Stimulated activated CD4-positive, alpha-beta T cell treated with anti-CD3 and anti-CD28 coated beads, Interleukin-2, amount 100 ng/mL, for 4 hours (primary cell): Measurements from ENCODE around the gene SLC27A2.

Source experiments
- DNase-seq: peaks from one replicate; pipeline ENCODE4 v3.0.0-alpha.2; 2020; ENCODE audit warnings: low read depth

SLC27A2 gene

DNA sequence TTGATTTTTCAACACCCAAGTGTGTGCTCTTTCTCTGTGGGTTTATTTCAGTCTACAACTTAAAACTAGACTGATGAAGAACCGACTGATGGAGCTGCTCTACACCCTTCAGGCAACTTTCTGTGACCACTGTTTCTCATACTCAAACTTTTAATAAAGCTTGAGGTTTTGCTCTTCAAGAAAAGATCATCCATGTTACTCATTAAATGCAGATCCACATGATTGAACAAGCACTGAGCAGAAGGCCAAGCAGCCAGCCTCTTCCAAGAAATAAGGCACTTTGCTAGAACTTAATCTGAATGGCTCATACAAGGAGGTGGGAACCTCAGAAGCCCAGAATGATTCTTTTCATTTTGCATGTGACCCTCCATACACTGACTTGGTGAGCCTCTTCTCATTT is 8.7 kb downstream of the SLC27A2 start:
- no peak for DNase-seq

GRCh38 chr15:50192164-50192563 is 10.2 kb downstream of the SLC27A2 start:
- DNase-seq: no peak

DNA sequence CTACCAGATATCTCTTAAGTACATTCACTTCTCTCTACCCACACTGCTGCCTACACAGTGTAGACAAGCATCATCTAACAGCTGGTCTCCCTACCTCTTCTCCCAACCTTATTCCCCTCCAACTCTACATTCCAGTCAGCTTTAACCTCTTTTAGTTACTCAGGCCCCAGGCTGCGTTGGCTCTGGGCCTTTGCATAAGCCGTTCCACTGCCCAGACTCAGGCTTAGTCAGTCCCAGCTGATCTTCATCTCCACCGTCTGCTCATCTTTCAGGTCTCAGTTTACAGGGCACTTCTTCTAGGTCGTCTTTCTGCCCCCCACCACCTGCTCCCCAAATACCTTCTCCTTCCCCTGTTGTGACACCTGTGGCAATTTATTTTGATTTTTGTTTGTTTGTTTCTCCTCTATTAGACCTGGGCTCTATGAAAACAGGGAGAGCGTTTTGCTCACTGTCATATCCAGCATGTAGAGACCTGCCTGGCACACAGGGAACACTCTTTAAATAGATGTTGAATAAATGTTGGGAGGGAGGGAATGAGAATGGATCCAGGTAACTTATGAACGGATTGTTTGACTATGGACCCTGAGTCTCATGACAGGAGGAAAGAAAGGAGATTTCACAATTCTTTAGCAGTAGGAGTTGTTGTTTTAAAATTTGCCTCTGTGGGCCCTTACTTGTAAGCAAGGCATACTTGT is 11.1 kb downstream of the SLC27A2 start:
- no peak for DNase-seq

DNA sequence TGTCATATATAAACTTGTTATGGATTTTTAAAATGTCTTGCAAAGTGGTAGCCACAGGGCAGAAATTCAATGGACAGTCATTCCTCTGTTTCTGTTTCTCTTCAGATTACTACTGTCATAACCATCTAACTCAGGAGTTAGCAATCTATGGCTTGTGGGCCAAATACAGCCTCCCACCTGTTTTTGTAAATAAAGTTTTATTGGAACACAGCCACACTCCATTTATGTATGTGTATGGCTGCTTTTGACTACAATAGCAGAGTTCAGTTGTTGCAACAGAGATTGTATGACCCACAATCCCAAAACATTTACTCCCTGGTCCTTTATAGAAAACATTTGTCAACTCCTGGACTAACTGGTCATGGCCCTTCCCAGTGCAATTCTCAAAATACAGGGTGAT is 20.0 kb downstream of the SLC27A2 start:
- no peak for DNase-seq

DNA sequence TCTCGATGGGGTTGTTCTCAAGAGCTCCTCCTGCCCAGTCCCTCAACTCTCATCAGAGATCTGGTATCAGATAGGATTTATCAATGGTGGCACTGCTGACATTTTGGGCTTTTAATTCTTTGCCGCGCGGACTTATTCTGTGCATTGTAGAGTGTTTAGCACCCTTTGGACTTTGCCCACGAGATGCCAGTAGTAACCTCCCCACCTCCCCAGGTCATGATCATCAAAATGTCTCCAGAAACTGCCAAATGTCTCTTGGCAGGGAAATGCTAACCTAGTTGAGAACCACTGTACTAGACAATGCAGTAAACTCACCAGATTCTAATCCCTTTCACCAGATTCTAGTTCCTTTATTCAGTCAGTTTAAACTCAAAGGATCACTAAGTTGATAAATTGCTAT is 24.0 kb downstream of the SLC27A2 start:
- DNase-seq: no peak

- DNase-seq: no peak
These were observed 27.8 kb downstream of the SLC27A2 start for GRCh38 chr15:50209809-50210208.

GRCh38 chr15:50210462-50211157 is 28.6 kb downstream of the SLC27A2 start:
- DNase-seq: no peak

DNA sequence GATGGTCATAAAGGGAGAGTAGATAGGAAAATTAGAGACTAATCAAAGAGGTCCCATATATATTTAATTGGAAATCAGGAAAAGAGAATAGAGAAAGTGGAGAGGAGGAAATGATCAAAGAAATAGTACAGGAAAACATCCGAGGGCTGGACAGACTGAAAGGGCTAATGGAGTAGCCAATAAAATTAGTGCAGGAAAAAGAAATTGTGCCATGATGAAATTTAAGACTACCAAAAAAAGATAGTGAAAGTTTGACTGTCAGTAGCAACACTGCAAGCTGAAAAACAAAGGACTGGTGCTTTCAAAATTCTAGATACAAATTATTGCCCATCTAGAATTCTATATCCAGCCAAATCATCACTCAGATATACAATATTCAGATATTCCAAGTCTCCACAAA is 36.3 kb downstream of the SLC27A2 start:
- DNase-seq: no peak

DNA sequence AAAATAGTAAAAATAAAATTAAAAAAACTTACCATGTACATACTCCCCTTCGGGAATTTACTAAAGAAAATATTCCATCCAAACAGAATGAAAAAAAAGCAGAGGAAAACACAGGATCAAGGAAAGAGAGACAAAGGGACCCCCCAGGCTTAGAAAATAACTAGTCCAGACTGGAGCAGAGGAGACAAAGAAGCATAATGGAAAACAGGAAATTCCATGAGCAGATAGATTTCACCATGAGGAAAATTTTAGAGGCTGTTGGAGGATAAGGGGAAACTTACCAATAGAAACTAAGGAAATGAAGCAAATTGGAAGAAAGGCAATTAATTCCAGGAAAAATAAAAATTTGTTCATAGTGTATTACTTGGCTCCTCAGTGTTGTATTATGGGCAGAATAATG is 36.7 kb downstream of the SLC27A2 start:
- no peak for DNase-seq

DNA sequence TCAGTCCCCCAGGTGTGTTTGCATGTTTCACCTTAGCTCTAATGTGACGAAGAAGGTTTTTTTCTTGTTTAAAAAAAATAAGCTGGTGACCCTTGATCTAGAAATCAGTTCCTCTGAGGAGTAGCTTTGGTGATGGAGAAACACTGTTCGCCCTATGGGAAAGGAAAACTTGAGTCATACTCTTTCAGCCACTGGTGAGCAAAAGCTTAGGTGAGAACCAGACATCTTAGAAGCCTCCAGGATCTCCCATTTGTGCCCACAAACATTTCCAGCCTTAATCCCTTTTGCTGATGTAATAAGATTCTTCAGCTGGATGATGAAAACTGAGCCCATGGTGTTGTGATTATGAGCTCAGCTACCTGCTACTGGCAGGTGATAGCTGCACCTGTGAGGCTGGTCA is 37.8 kb downstream of the SLC27A2 start:
- DNase-seq: no peak

DNA sequence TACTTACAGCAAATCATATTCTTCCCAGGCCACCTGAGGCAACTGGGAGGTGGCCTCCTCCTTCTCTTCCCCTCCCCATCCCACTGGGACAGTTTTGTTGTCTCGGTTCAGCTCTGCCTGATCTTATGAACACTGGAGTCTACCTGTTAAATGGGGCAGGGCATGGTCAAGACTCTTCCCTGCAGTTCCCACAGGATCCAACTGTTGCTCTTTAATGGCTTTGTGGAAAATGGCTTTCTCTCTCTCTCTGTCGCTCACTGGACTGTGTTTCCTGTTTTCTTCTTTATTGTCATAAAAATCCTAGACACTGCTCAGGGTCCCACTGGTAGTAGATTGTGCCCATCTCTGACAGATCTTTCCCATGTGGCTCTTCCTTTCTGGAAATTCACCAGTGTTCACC is 40.2 kb downstream of the SLC27A2 start:
- DNase-seq: no peak

DNA sequence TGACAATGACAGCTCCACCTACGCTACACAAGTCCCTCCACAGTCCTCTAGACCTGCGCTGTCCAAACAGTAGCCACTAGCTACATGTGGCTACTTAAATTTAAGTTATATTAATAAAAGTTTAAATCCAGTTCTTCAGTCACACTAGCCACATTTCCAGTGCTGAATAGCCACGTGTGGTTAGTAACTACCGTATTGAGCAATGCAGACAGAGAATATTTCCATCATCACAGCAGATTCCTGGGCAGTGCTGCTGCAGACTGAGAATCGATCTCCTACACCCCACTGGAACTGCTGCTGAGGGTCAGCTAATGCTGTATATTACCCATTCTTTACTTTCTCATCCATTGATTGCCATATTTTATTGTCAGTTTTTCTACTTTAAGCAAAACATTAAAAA is 42.6 kb downstream of the SLC27A2 start:
- DNase-seq: no peak

DNA sequence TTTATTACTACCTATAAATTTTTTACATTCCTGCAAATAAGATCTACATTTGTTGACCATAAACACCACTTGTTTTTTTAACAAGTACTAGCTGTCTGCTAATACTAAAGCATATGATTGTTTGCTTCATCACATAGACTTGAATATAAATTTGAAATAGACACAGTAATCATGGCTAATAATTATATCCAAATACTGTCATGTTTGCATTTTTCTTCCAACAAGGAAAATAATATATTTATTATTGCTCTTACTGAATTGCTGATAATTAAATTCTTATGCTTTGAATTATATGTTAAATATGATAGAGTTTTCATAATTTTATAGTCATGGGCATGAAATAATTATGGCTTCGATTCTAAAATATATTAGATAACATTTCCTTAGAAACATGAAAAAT is 43.1 kb downstream of the SLC27A2 start:
- DNase-seq: no peak

DNA sequence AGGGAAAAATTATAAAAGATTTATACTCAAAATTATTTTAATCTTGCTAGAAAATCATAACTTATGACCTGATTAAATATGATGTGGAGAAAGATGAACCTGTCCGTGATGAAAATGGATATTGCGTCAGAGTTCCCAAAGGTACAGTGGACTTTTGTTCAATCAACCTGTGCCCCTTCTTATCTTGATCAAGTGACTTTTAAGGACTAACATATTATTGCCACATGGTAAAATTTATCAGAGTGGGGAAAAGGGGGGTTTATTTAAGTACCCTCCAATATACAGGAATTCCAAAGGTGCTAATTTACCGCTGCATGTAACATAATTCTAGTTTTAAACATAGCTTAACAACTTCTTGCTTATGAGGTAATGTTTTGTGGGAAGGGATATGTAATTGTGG is 43.9 kb downstream of the SLC27A2 start:
- no peak for DNase-seq

GRCh38 chr15:50227076-50227475 is 45.1 kb downstream of the SLC27A2 start:
- DNase-seq: no peak

- no peak for DNase-seq
These were observed 46.9 kb downstream of the SLC27A2 start for GRCh38 chr15:50228866-50229265.

DNA sequence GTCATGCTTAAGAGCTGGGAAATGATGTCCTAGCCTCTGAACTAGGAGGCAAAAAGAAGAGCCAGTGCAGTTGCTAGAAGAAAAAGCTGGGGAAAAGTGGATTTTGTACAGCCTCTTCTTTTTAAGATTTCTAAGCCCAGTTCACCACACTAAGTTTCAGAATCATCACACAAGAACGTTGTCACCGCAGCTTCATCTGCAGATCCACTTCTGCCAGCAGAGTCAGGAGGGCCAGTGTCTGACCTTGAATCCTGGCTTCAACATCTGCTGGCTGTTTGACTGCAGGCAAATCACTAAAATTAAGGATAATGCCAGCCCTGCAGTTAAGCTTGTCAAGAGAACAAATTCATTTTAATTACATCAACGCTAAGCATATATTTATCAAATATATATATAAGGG is 47.3 kb downstream of the SLC27A2 start:
- no peak for DNase-seq

GRCh38 chr15:50231761-50232160 is 49.8 kb downstream of the SLC27A2 start:
- no peak for DNase-seq

DNA sequence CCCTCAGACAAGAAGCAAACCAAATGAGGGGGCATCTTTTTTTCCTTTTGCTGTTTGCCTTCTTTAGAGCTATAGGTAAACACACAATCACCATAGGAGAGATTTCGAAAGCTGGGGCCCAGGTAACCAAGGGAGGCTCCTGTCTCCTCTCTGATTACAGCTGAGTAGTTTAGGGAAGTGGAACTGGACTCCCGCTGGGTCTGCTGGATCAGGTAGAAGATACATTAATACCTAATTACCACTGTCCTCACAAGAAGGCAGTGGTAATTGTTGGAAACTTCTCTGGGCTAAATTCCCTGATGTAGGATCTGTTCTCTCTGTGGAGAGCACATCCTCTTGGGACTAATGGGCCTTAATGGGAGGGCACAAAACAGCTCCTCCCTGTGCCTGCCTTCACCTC is 50.8 kb downstream of the SLC27A2 start:
- DNase-seq: no peak

- DNase-seq: no peak
These were observed 51.3 kb downstream of the SLC27A2 start for GRCh38 chr15:50233192-50233736.

- DNase-seq: no peak
These were observed 52.8 kb downstream of the SLC27A2 start for GRCh38 chr15:50234764-50235163.

DNA sequence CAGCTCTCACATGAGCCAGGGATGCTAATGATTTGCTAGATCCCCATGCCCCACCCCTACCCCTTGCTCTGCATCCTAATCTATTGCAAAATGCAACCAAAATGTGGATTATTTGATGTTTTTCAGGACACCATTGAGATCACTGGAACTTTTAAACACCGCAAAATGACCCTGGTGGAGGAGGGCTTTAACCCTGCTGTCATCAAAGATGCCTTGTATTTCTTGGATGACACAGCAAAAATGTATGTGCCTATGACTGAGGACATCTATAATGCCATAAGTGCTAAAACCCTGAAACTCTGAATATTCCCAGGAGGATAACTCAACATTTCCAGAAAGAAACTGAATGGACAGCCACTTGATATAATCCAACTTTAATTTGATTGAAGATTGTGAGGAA is 53.8 kb downstream of the SLC27A2 start:
- DNase-seq: no peak

DNA sequence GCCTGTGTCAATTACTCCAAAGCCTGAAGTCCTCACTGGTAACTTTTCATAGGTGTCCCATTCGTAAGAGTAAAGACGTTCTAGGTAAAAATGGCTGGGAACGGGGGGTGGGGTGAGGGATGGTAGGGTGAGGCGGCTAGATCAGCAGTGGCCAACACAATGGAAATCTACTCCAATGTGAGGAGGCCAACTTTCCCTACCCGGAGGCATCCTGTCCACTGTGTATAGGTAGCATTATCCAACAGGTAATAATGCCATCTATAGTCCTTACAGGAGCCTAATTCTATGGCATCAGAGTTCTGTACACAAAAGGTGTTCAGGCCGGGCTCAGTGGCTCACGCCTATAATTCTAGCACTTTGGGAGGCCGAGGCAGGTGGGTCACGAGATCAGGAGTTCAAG is 54.4 kb downstream of the SLC27A2 start:
- DNase-seq: no peak

GRCh38 chr15:50238255-50238654 is 56.3 kb downstream of the SLC27A2 start:
- no peak for DNase-seq
